Nephron (organoid): ENCODE results near the gene MICAL2.
A peak's percentile ranks its signal among the peaks of the same experiment; 100 is the strongest.

ENCODE experiments used
- H3K27ac Mint-ChIP-seq, 3 experiments: 2 replicates each; pipeline ENCODE4 v1.8.0; 2020; ENCODE audit warnings: mixed read lengths in 3 of 3, mild to moderate bottlenecking in 2 of 3, moderate library complexity in 1 of 3
- H3K27me3 Mint-ChIP-seq: 2 replicates; pipeline ENCODE4 v1.8.0; 2021; ENCODE audit warnings: low read depth, mild to moderate bottlenecking, moderate library complexity, mixed read lengths
- H3K36me3 Mint-ChIP-seq: 2 replicates; pipeline ENCODE4 v1.8.0; 2020; ENCODE audit warnings: low read depth, mixed read lengths
- H3K4me1 Mint-ChIP-seq: 2 replicates; pipeline ENCODE4 v1.8.0; 2020; ENCODE audit warnings: mixed read lengths
- H3K4me3 Mint-ChIP-seq, 3 experiments: 2 replicates each; pipeline ENCODE4 v1.8.0; 2020; ENCODE audit warnings: mild to moderate bottlenecking in 3 of 3, mixed read lengths in 3 of 3, moderate library complexity in 2 of 3
- H3K9me3 Mint-ChIP-seq: 2 replicates; pipeline ENCODE4 v1.8.0; 2020; ENCODE audit warnings: mixed read lengths
- TF ChIP-seq, protein P1 (sequence below), 3 experiments: fragments of 200-600 bp; sonication (generic); IDR thresholded peaks; one replicate each; pipeline ENCODE4 v1.5.0; 2021; ENCODE audit warnings: antibody characterized with exemption in 3 of 3; ENCODE audit not compliant: unreplicated experiment in 3 of 3

The MICAL2 gene

DNA sequence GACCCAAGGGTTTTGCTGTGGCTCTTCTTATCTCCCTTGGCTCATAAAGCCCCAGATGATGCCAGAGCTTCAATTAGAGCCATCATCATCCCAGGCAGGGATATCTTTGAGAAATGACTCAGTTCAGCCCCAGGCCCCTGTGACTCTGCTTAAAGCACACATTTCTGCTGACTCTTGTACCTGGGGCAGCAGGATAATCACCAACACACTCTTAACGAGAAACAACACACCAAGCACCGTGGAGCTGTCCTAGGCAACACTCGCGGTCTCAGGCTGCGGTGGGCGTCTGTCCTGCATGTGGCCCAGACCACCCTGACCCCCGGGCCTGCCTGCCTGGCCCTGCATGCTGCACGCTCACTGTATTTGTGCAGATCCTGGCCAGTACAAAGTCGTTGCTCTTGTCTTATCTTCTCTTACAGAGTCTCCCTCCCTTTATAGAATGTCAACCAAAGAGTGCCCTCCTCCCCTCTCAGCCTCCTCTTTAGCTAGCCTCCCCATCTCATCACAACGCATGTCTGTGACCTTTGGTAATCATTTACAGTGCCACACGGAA is 152.8 kb downstream of the MICAL2 start:
- Mint-ChIP-seq H3K4me3 (no peak overlapping the region), H3K36me3 (no peaks in the 10 kb centered on the region), H3K9me3 (no peaks in the 10 kb centered on the region), H3K4me1 (peaks cover 35% of the 10 kb centered on the region), H3K27ac (no peak overlapping the region), H3K27me3 (peaks cover 16% of the 10 kb centered on the region)
- TF ChIP-seq, protein P1, sequence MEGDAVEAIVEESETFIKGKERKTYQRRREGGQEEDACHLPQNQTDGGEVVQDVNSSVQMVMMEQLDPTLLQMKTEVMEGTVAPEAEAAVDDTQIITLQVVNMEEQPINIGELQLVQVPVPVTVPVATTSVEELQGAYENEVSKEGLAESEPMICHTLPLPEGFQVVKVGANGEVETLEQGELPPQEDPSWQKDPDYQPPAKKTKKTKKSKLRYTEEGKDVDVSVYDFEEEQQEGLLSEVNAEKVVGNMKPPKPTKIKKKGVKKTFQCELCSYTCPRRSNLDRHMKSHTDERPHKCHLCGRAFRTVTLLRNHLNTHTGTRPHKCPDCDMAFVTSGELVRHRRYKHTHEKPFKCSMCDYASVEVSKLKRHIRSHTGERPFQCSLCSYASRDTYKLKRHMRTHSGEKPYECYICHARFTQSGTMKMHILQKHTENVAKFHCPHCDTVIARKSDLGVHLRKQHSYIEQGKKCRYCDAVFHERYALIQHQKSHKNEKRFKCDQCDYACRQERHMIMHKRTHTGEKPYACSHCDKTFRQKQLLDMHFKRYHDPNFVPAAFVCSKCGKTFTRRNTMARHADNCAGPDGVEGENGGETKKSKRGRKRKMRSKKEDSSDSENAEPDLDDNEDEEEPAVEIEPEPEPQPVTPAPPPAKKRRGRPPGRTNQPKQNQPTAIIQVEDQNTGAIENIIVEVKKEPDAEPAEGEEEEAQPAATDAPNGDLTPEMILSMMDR (IDR thresholded peaks at IDR 0.05; ENCODE audit: unreplicated experiment in 3 of 3) = no peak

DNA sequence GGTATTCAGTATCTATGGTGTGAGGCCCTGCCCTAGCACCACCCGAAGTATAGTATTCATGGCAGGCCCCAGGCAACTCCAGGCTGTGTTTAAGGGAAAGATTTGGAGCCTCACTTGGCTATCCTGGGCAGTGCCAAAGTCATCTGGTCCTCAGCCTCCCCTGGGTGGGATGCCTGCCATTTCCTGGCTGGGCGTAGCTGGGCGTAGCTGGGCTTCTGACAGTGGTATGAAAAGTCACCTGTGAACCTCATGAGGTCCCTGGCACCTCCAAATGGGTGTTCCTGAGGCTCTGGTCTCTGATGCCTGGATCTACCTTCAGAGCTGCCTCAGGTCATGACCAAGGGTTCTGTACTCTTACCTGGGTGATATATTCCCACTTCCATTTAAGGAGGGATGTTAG is 154.0 kb downstream of the MICAL2 start:
- no peaks in the 10 kb centered on the region for H3K36me3 Mint-ChIP-seq
- no peaks in the 10 kb centered on the region for H3K9me3 Mint-ChIP-seq
- TF ChIP-seq, protein P1 (IDR thresholded peaks at IDR 0.05; ENCODE audit: unreplicated experiment in 3 of 3) = no peak
- H3K27ac Mint-ChIP-seq = no peak overlapping the region
- peaks cover 42% of the 10 kb centered on the region for H3K4me1 Mint-ChIP-seq
- H3K4me3 Mint-ChIP-seq = no peak overlapping the region
- peaks cover 9% of the 10 kb centered on the region for H3K27me3 Mint-ChIP-seq

DNA sequence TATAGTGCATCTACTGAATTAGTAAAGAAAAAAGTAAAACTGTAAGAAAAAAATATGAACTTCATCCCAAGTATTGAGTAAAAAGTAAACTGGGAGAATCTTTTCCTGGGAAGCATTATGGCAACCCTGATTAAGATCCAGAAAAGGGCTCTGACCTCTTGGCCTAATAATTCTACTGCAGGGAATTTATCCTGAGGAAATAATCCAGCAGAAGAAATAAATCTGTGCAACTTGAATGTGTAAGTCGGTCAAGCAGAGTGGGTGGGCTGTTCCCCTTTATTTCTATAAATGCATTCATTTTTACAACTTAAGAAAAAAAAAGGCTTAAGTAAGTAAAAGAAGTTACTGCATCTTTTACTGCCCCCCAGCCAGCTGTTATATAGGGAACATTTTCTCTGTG is 155.7 kb downstream of the MICAL2 start:
- Mint-ChIP-seq H3K4me1 (peaks cover 51% of the 10 kb centered on the region), H3K27ac (no peak overlapping the region), H3K4me3 (no peak overlapping the region), H3K9me3 (no peaks in the 10 kb centered on the region), H3K27me3 (peaks cover 14% of the 10 kb centered on the region), H3K36me3 (no peaks in the 10 kb centered on the region)
- TF ChIP-seq, protein P1 (IDR thresholded peaks at IDR 0.05; ENCODE audit: unreplicated experiment in 3 of 3) = no peak

DNA sequence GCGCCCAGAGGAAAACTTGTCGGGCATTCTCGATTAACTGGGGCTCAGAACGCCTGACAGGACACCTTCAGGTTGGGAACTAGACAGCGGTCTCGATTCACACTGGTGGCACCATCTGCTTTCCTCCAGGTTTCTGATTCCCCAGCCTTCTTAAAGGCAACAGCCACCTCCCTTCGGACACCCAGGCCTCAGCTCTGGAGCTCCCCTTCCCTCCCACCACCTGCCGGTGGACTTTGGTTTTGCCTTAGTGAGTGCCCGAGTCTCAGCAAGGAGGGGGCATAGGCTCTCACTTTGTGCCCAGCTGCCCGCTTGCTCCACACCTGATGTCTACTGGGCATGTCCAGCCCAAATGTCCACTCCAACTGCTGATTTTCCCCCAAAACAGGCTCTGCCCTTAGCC is 156.6 kb downstream of the MICAL2 start:
- Mint-ChIP-seq H3K9me3 (no peaks in the 10 kb centered on the region), H3K4me1 (peaks cover 43% of the 10 kb centered on the region), H3K36me3 (no peaks in the 10 kb centered on the region), H3K27ac (peak overlapping the region in 2 of 3 experiments; percentile 13 to 54), H3K4me3 (no peak overlapping the region), H3K27me3 (peaks cover 14% of the 10 kb centered on the region)
- TF ChIP-seq, protein P1 (IDR thresholded peaks at IDR 0.05; ENCODE audit: unreplicated experiment in 3 of 3) = no peak

DNA sequence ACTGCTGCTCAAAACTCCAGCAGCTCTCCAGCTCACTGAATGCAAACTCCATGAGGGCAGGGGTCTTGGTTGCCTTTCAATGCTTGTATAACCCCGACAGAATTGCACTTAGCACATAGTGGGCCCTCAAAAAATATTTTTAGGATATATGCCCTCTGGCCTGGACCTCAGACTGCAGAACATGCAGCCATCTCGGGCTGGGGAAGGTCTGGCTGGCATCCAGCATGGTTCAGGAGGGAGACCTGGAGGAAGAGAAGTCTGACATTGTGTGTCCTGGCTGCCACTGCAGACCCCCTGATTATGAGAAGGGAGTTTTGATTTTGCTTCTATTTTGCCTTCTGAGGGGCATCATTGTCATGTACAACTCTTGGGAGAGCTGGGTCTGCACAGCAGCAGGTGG is 157.5 kb downstream of the MICAL2 start:
- H3K4me1 Mint-ChIP-seq = peaks cover 36% of the 10 kb centered on the region
- no peaks in the 10 kb centered on the region for H3K9me3 Mint-ChIP-seq
- TF ChIP-seq, protein P1 (IDR thresholded peaks at IDR 0.05; ENCODE audit: unreplicated experiment in 3 of 3) = no peak

DNA sequence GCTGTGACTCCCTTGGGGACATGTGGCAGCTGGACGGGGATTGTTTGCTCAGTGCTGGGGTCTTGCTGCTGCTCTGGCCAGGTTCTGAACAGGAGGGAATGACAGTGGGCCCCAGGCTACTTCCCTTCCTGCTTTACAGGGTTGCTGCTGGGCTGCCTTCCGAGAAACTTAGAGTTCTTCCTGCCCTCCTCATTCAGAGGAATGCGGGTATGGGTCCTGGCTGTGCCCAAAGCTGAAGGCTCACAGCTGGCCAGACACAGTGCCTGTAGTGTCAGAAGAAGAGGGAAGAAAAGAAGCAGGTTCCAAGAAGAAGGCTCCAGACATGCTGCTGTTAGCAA is 158.7 kb downstream of the MICAL2 start:
- H3K4me3 Mint-ChIP-seq = peak overlapping the region in 1 of 3 experiments; percentile 57
- H3K27ac Mint-ChIP-seq = peak overlapping the region; percentile 90 to 95 (median 95)
- TF ChIP-seq, protein P1 (IDR thresholded peaks at IDR 0.05; ENCODE audit: unreplicated experiment in 3 of 3) = no peak
- no peaks in the 10 kb centered on the region for H3K36me3 Mint-ChIP-seq
- H3K4me1 Mint-ChIP-seq = peaks cover 29% of the 10 kb centered on the region
- H3K27me3 Mint-ChIP-seq = peaks cover 18% of the 10 kb centered on the region
- no peaks in the 10 kb centered on the region for H3K9me3 Mint-ChIP-seq

More for the DNA sequence above, 157.5 kb downstream of the MICAL2 start:
- H3K27ac Mint-ChIP-seq = no peak overlapping the region
- no peaks in the 10 kb centered on the region for H3K36me3 Mint-ChIP-seq
- H3K4me3 Mint-ChIP-seq = no peak overlapping the region
- H3K27me3 Mint-ChIP-seq = peaks cover 18% of the 10 kb centered on the region
